Neuronal stem cell (in vitro differentiated cells): ENCODE data around the gene TTLL13.
A peak's percentile ranks its signal among the peaks of the same experiment; 100 is the strongest.
"Not testable (repeated sequence)": the region's sequence is repeated elsewhere in the genome, so short reads cannot be mapped to it uniquely, and the experiment has no call there.

ENCODE experiments used
- DNase-seq: peaks from one replicate; pipeline ENCODE4 v3.0.0-alpha.2; 2013; ENCODE audit warnings: low spot score
- H2AFZ ChIP-seq: one replicate; pipeline ENCODE4 v1.6.1; 2013; ENCODE audit warnings: mild to moderate bottlenecking, low read length, inconsistent platforms
- H2AK5ac ChIP-seq: 2 replicates; pipeline ENCODE4 v1.6.1; 2013; ENCODE audit warnings: low read depth, mild to moderate bottlenecking, inconsistent platforms, low read length, moderate library complexity, mixed read lengths
- H2BK120ac ChIP-seq: 2 replicates; pipeline ENCODE4 v1.6.1; 2013; ENCODE audit warnings: low read depth, mild to moderate bottlenecking, inconsistent platforms, low read length, moderate library complexity, mixed read lengths
- H2BK12ac ChIP-seq: one replicate; pipeline ENCODE4 v1.6.1; 2013; ENCODE audit warnings: low read length, inconsistent platforms
- H2BK15ac ChIP-seq: 2 replicates; pipeline ENCODE4 v1.6.1; 2013; ENCODE audit warnings: mild to moderate bottlenecking, low read length, inconsistent platforms, mixed read lengths
- H2BK5ac ChIP-seq: one replicate; pipeline ENCODE4 v1.6.1; 2013; ENCODE audit warnings: inconsistent platforms, mild to moderate bottlenecking, low read length, moderate library complexity
- H3K14ac ChIP-seq: one replicate; pipeline ENCODE4 v1.6.1; 2013; ENCODE audit warnings: low read length, inconsistent platforms
- H3K18ac ChIP-seq: 2 replicates; pipeline ENCODE4 v1.6.1; 2013; ENCODE audit warnings: low read length, inconsistent platforms
- H3K23ac ChIP-seq: 2 replicates; pipeline ENCODE4 v1.6.1; 2013; ENCODE audit warnings: low read depth, mild to moderate bottlenecking, mixed read lengths, low read length, inconsistent platforms; ENCODE audit not compliant: poor library complexity
- H3K27ac ChIP-seq: replicated peaks from 3 replicates; pipeline ENCODE4 v1.5.1; 2013; ENCODE audit warnings: low read length, inconsistent platforms
- H3K27me3 ChIP-seq, 3 experiments: 2 replicates each; pipeline ENCODE4 v1.6.1; 2013; ENCODE audit warnings: low read length in 3 of 3, mild to moderate bottlenecking in 2 of 3, inconsistent platforms in 1 of 3, low read depth in 1 of 3, mixed read lengths in 1 of 3, moderate library complexity in 1 of 3; ENCODE audit not compliant: control insufficient read depth in 3 of 3, insufficient read depth in 3 of 3
- H3K36me3 ChIP-seq, 2 donors: replicated peaks in 1 of 2; 2 replicates each; pipeline ENCODE4 v1.6.1; 2013; ENCODE audit warnings: low read length in 2 of 2; ENCODE audit not compliant: control insufficient read depth in 2 of 2, insufficient read depth in 2 of 2
- H3K4ac ChIP-seq: 2 replicates; pipeline ENCODE4 v1.6.1; 2013; ENCODE audit warnings: inconsistent platforms, mild to moderate bottlenecking, low read length, moderate library complexity
- H3K4me1 ChIP-seq, 2 donors: 1 replicate in 1 of 2; 2 replicates in 1 of 2; pipeline ENCODE4 v1.6.1; 2013; ENCODE audit warnings: low read length in 2 of 2, low read depth in 1 of 2; ENCODE audit not compliant: control insufficient read depth in 2 of 2, insufficient read depth in 1 of 2
- H3K4me2 ChIP-seq: one replicate; pipeline ENCODE4 v1.6.1; 2013; ENCODE audit warnings: mild to moderate bottlenecking, low read length, inconsistent platforms; ENCODE audit not compliant: insufficient read depth, poor library complexity, severe bottlenecking
- H3K4me3 ChIP-seq, 2 donors: 2 replicates each; pipeline ENCODE4 v1.5.1; 2013; ENCODE audit warnings: low read length in 2 of 2, mild to moderate bottlenecking in 2 of 2, inconsistent platforms in 1 of 2, moderate library complexity in 1 of 2
- H3K79me1 ChIP-seq: one replicate; pipeline ENCODE4 v1.6.1; 2013; ENCODE audit warnings: low read depth, mild to moderate bottlenecking, inconsistent platforms, low read length, moderate library complexity
- H3K9ac ChIP-seq: one replicate; pipeline ENCODE4 v1.6.1; 2013; ENCODE audit warnings: mild to moderate bottlenecking, low read depth, low read length, inconsistent platforms; ENCODE audit not compliant: poor library complexity
- H3K9me3 ChIP-seq, 2 donors: replicated peaks in 1 of 2; 2 replicates each; pipeline versions ENCODE3 to v1.6.1; 2013; ENCODE audit warnings: low read length in 2 of 2, mild to moderate bottlenecking in 2 of 2, inconsistent platforms in 1 of 2, low read depth in 1 of 2, mixed read lengths in 1 of 2, moderate library complexity in 1 of 2; ENCODE audit not compliant: control insufficient read depth in 2 of 2, insufficient read depth in 1 of 2
- H4K8ac ChIP-seq: one replicate; pipeline ENCODE4 v1.6.1; 2013; ENCODE audit warnings: low read depth, mild to moderate bottlenecking, inconsistent platforms, low read length, moderate library complexity
- H4K91ac ChIP-seq: one replicate; pipeline ENCODE4 v1.6.1; 2013; ENCODE audit warnings: low read length, low read depth, mild to moderate bottlenecking, inconsistent platforms; ENCODE audit not compliant: poor library complexity
- WGBS, 2 donors: extraction: QIAGEN DNeasy Blood & Tissue Kit; methylation state at CpG; one replicate each; pipeline ENCODE4 v1.1.7; 2013; ENCODE audit warnings: missing lambda C conversion rate in 2 of 2, mixed read lengths in 1 of 2; ENCODE audit not compliant: insufficient read length in 2 of 2, insufficient replicate concordance in 1 of 2; ENCODE audit errors: extremely low coverage in 2 of 2; 5-methylcytosine and 5-hydroxymethylcytosine counted together

The TTLL13 gene

GRCh38 chr15:90259524-90259923 is 10.2 kb downstream of the TTLL13 start:
- Histone ChIP-seq H3K79me1 (no peaks in the 10 kb centered on the region), H3K27ac (no peak overlapping the region), H3K14ac (no peak overlapping the region), H3K9ac (no peak overlapping the region), H2BK15ac (no peak overlapping the region), H4K91ac (no peak overlapping the region), H2AK5ac (no peak overlapping the region), H2BK120ac (no peak overlapping the region), H3K27me3 (no peaks in the 10 kb centered on the region), H2BK5ac (no peak overlapping the region), H2BK12ac (no peak overlapping the region), H3K36me3 (no peaks in the 10 kb centered on the region), H3K4me1 (peaks cover 2 to 3% of the 10 kb centered on the region in 2 donors), H3K18ac (no peak overlapping the region), H3K4ac (no peak overlapping the region), H2AFZ (no peak overlapping the region), H3K9me3 (no peaks in the 10 kb centered on the region), H3K4me3 (no peak overlapping the region), H3K4me2 (no peak overlapping the region), H4K8ac (no peak overlapping the region), H3K23ac (no peak overlapping the region)
- no peak for DNase-seq
- no CpG with 5 or more reads among the region's 5 CpGs for WGBS, 2 donors

DNA sequence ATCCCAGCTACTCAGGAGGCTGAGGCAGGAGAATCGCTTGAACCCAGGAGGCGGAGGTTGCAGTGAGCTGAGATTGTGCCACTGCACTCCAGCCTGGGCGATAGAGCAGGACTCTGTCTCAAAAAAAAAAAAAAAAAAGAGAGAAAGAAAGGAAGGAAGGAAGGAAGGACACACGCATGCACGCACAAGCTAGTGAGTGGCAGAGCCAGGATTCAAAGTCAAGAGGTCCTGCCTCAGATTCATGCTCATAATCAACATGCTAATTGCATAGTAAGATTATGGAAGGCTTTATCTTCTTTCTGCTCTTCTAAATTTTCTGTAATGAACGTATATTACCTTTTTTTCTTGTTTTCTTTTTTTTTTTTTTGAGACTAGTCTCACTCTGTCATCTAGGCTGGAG is 11.4 kb downstream of the TTLL13 start:
- not testable (repeated sequence) for H3K4me2 ChIP-seq, H3K4me1 ChIP-seq, H3K27ac ChIP-seq, H4K91ac ChIP-seq, H3K4ac ChIP-seq, H3K9ac ChIP-seq, H2AK5ac ChIP-seq, H3K4me3 ChIP-seq, H2AFZ ChIP-seq, H2BK120ac ChIP-seq, H3K36me3 ChIP-seq, H4K8ac ChIP-seq, H3K14ac ChIP-seq, H3K23ac ChIP-seq, H3K9me3 ChIP-seq, H2BK12ac ChIP-seq, H2BK15ac ChIP-seq, H3K18ac ChIP-seq, DNase-seq, H2BK5ac ChIP-seq, H3K27me3 ChIP-seq, H3K79me1 ChIP-seq
- no CpG with 5 or more reads among the region's 6 CpGs for WGBS, 2 donors

DNA sequence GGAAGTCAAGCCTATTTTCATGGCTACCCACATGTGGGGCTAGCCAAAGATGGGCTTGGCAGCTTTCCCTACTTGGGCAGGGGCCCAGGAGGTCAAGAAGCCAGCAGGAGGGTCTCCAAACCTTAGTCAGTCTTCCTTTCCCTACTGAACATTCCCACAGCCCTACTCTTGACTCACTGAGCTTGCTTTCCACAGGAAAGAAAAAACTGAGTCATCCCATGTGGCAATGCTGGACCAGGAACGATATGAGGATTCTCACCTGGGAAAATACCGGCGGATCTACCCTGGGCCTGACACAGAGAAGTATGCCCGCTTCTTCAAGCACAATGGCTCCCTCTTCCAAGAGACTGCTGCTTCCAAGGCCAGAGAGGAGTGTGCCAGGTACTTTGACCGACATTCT is 12.5 kb downstream of the TTLL13 start:
- Histone ChIP-seq H4K91ac (no peak overlapping the region), H3K36me3 (peaks cover 0 to 2% of the 10 kb centered on the region in 2 donors), H3K4me2 (no peak overlapping the region), H2AFZ (no peak overlapping the region), H3K23ac (peak overlapping the region; percentile 61), H4K8ac (no peak overlapping the region), H2BK15ac (no peak overlapping the region), H2BK120ac (no peak overlapping the region), H3K79me1 (no peaks in the 10 kb centered on the region), H3K27ac (no peak overlapping the region), H3K4ac (no peak overlapping the region), H2BK5ac (no peak overlapping the region), H3K27me3 (no peaks in the 10 kb centered on the region), H2AK5ac (no peak overlapping the region), H3K18ac (no peak overlapping the region), H2BK12ac (no peak overlapping the region), H3K9ac (no peak overlapping the region), H3K9me3 (no peaks in the 10 kb centered on the region), H3K14ac (no peak overlapping the region), H3K4me1 (peaks cover 6% of the 10 kb centered on the region in 2 donors), H3K4me3 (no peak overlapping the region)
- WGBS, 2 donors: no CpG with 5 or more reads among the region's 5 CpGs
- DNase-seq: no peak

DNA sequence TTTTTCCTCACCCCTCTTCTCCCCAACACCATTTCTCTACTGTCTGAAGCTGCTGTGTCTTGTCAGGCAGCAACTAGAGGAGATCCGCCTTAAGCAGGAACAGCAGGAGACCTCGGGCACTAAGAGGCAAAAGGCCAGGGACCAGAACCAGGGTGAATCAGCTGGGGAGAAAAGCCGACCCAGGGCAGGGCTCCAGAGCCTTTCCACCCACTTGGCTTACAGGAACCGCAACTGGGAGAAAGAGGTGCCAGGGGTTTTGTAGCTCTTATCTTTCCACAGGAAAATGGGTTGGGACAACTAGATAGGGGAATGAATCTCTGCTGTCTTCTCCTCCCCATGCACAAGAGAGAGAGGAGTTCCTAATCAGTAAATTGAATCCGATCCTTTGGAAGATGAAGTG is 13.1 kb downstream of the TTLL13 start:
- H2AFZ ChIP-seq: no peak overlapping the region
- no peak overlapping the region for H3K4me2 ChIP-seq
- no peak overlapping the region for H2BK5ac ChIP-seq
- H3K27ac ChIP-seq: no peak overlapping the region
- no peak overlapping the region for H4K8ac ChIP-seq
- peaks cover 0 to 8% of the 10 kb centered on the region in 2 donors for H3K36me3 ChIP-seq
- no peak overlapping the region for H2BK15ac ChIP-seq
- no peak overlapping the region for H3K14ac ChIP-seq
- no peaks in the 10 kb centered on the region for H3K27me3 ChIP-seq
- no peak overlapping the region for H3K4me3 ChIP-seq
- no peaks in the 10 kb centered on the region for H3K9me3 ChIP-seq
- H3K9ac ChIP-seq: no peak overlapping the region
- no peak overlapping the region for H3K4ac ChIP-seq
- DNase-seq: no peak
- H3K23ac ChIP-seq: no peak overlapping the region
- no peak overlapping the region for H2AK5ac ChIP-seq
- H4K91ac ChIP-seq: no peak overlapping the region
- no peak overlapping the region for H3K18ac ChIP-seq
- H2BK12ac ChIP-seq: no peak overlapping the region
- no CpG with 5 or more reads among the region's 5 CpGs for WGBS, 2 donors
- H3K79me1 ChIP-seq: peaks cover 2% of the 10 kb centered on the region
- no peak overlapping the region for H2BK120ac ChIP-seq
- H3K4me1 ChIP-seq: peaks cover 7 to 8% of the 10 kb centered on the region in 2 donors
